ENCODE measurements around the gene DIS3L2.

- no peak for TF ChIP-seq SP1 (IDR thresholded peaks at IDR 0.05)
- TF ChIP-seq BHLHE40 (IDR thresholded peaks at IDR 0.05; ENCODE audit: borderline replicate concordance), result no peak
- no peak for TF ChIP-seq ELF4 (IDR thresholded peaks at IDR 0.05)
- TF ChIP-seq PKNOX1 (IDR thresholded peaks at IDR 0.05), result no peak
- TF ChIP-seq FOXK2 (IDR thresholded peaks at IDR 0.05), result no peak
- TF ChIP-seq ZNF384 (IDR thresholded peaks at IDR 0.05), result no peak
These were observed 347.5 kb downstream of the DIS3L2 start for GRCh38 chr2:232308986-232309385.

Data from HEK293T (cell line).